Body of pancreas (tissue), 4 donors: ENCODE data around the gene CCDC102B. TPM values are rescaled to one million over a fixed set of nuclear protein-coding genes. Genes with fewer than 3 reads are reported as not detected.

Experiments
- ATAC-seq: fragments of 150-250 bp; one replicate; pipeline ENCODE4 v1.9.1; 2016
- DNase-seq, 4 donors: peaks; one replicate each; pipeline ENCODE4 v3.0.0-alpha.2; 2019
- H3K27ac ChIP-seq, 4 donors: fragments of 200-600 bp; sonication (generic); 1 replicate in 3 of 4; 2 replicates in 1 of 4; pipeline versions ENCODE4 v1.5.1 to v1.6.1; 2016 to 2019; ENCODE audit warnings: mild to moderate bottlenecking in 1 of 4, mixed read lengths in 1 of 4, moderate library complexity in 1 of 4
- H3K27me3 ChIP-seq, 2 donors: fragments of 200-600 bp; sonication (generic); one replicate each; pipeline ENCODE4 v1.6.0; 2016; ENCODE audit warnings: mild to moderate bottlenecking in 1 of 2
- H3K36me3 ChIP-seq, 2 donors: fragments of 200-600 bp; sonication (generic); replicated peaks in 1 of 2; 2 replicates each; pipeline ENCODE4 v1.5.1; 2016; ENCODE audit warnings: low read depth in 2 of 2; ENCODE audit not compliant: insufficient read depth in 1 of 2
- H3K4me1 ChIP-seq: fragments of 200-600 bp; sonication (generic); one replicate; pipeline ENCODE4 v1.6.0; 2016
- H3K4me3 ChIP-seq, 2 donors: fragments of 200-600 bp; sonication (generic); 1 replicate in 1 of 2; 2 replicates in 1 of 2; pipeline ENCODE4 v1.5.1; 2016 to 2019
- H3K9me3 ChIP-seq, 3 donors: fragments of 200-600 bp; sonication (generic); 1 replicate in 2 of 3; 2 replicates in 1 of 3; pipeline ENCODE4 v1.5.1; 2016
- POLR2A ChIP-seq, 3 donors: fragments of 450-650 bp; IDR thresholded peaks; one replicate each; pipeline ENCODE4 v1.6.1; 2016; ENCODE audit warnings: antibody characterized with exemption in 3 of 3, mild to moderate bottlenecking in 2 of 3
- WGBS, 2 donors: methylation state at CpG; one replicate each; pipeline ENCODE4 v1.1.5; 2017; 5-methylcytosine and 5-hydroxymethylcytosine counted together
- intact Hi-C: fragments of 100-400 bp; cut with DNase I; formaldehyde crosslinking; loops from one replicate; pipeline ENCODE4 v1.15.1; 2023
- total RNA-seq, 2 donors: library from RNA; depleted of rRNA; stranded (reverse); fragments of >200 nt; gene quantifications; one replicate each; pipeline ENCODE4 v1.1.0, GENCODE V29; 2016
- TF ChIP-seq, protein P1 (sequence below), 7 experiments: fragments of 450-650 bp in 4 of 7; fragments of 200-600 bp in 3 of 7; sonication (generic) in 3 of 7; IDR thresholded peaks; one replicate each; pipeline ENCODE4 v1.5.1; 2016 to 2019; ENCODE audit warnings: antibody characterized with exemption in 7 of 7

CCDC102B gene
- total RNA-seq, 2 donors from 2014 or later, result 4.9 to 6.3 TPM

DNA sequence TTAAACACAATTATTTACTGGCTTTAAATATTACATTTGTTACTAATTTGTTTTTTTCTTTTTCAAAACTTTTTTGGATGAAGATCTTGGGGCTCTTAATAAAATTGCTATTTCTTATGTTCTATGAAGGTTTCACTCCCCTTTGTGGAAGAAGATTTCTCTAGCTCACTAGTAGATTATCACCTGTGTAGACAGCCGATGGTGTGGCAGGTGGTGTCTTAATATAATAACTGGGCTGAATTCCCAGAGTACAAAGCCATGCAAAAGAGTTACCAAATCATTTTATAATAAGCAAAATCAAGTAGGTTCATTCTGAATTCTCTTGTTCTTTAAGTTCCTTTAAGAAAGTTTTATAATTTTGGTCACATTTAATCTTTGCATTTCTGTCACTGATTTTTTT is 233.7 kb downstream of the CCDC102B start:
- Histone ChIP-seq H3K36me3 (no peaks in the 10 kb centered on the region), H3K27me3 (no peaks in the 10 kb centered on the region), H3K9me3 (no peaks in the 10 kb centered on the region), H3K27ac (no peak overlapping the region), H3K4me3 (no peak overlapping the region), H3K4me1 (no peaks in the 10 kb centered on the region)
- 52 to 56% methylated on average over 1 of the region's 1 CpG for WGBS, 2 donors
- no peak for DNase-seq
- intact Hi-C loops, result no loop called here
- TF ChIP-seq, protein P1, sequence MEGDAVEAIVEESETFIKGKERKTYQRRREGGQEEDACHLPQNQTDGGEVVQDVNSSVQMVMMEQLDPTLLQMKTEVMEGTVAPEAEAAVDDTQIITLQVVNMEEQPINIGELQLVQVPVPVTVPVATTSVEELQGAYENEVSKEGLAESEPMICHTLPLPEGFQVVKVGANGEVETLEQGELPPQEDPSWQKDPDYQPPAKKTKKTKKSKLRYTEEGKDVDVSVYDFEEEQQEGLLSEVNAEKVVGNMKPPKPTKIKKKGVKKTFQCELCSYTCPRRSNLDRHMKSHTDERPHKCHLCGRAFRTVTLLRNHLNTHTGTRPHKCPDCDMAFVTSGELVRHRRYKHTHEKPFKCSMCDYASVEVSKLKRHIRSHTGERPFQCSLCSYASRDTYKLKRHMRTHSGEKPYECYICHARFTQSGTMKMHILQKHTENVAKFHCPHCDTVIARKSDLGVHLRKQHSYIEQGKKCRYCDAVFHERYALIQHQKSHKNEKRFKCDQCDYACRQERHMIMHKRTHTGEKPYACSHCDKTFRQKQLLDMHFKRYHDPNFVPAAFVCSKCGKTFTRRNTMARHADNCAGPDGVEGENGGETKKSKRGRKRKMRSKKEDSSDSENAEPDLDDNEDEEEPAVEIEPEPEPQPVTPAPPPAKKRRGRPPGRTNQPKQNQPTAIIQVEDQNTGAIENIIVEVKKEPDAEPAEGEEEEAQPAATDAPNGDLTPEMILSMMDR (IDR thresholded peaks at IDR 0.05), result no peak
- TF ChIP-seq POLR2A (IDR thresholded peaks at IDR 0.05), result no peak
- ATAC-seq, result no peak

DNA sequence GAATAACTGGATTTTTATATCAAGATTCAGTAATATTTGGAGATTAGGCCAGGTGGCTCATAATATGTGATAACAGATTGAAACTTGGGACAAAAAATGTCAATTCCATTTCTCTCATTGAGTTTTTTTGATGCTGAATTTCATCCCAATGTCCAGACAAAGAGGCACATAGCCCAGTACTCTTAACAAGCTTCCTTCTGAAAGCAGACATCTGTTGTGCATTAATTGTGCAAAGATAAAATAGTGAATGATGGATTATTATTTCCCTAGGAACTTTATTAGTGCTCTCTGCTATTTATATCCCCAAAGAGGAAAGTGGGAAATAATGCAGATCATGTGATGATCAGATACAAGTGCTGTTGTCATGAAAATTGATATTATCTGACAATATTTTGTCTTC is 234.1 kb downstream of the CCDC102B start:
- Histone ChIP-seq H3K27me3 (no peaks in the 10 kb centered on the region), H3K36me3 (no peaks in the 10 kb centered on the region), H3K4me1 (no peaks in the 10 kb centered on the region), H3K9me3 (no peaks in the 10 kb centered on the region), H3K4me3 (no peak overlapping the region), H3K27ac (no peak overlapping the region)
- DNase-seq (no peak), ATAC-seq (no peak)
- intact Hi-C loops, result no loop called here
- TF ChIP-seq, protein P1 (IDR thresholded peaks at IDR 0.05), result no peak
- TF ChIP-seq POLR2A (IDR thresholded peaks at IDR 0.05), result no peak

DNA sequence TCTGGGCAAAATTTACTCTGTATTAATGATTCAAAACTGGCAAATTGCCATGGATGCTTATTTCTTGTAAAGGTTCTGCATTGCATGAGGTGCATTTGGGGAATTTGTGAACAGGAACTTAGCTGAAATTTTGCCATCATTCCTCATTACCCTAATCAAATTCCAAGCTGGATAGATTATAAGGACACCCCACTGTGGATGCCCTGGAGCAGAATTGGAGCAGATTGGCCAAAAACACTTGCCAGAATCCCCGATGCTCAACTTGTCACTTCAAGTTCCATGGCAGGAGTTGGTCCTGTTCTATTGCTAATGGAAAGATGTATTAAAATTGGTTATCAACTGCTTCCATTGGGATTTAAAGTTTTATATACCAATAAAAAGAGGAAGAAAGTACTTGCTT is 237.9 kb downstream of the CCDC102B start:
- Histone ChIP-seq H3K36me3 (no peaks in the 10 kb centered on the region), H3K9me3 (no peaks in the 10 kb centered on the region), H3K4me1 (no peaks in the 10 kb centered on the region), H3K27ac (no peak overlapping the region), H3K27me3 (no peaks in the 10 kb centered on the region), H3K4me3 (no peak overlapping the region)
- intact Hi-C loops, result no loop called here
- 74 to 89% methylated on average over 1 of the region's 1 CpG for WGBS, 2 donors
- no peak for DNase-seq
- no peak for TF ChIP-seq POLR2A (IDR thresholded peaks at IDR 0.05)
- TF ChIP-seq, protein P1 (IDR thresholded peaks at IDR 0.05), result no peak
- ATAC-seq, result no peak

DNA sequence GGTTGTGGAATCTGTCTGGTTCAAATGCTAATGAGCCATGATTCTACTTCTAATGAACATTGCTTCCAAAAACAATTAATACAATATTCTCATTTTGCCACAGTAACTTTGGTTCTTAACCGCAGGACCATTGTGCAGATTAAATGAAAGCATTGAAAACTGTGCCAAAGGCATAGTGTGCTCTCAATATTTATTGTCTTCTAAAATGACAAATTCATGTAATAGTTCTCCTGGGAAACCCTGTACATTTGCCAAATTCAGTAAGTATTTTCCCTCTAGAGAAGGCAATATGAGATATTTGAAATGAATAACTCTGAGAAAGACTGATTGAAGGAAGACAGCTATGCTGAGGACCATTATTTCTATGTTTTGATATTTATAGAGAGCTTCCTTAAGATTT is 246.3 kb downstream of the CCDC102B start:
- Histone ChIP-seq H3K9me3 (no peaks in the 10 kb centered on the region), H3K36me3 (no peaks in the 10 kb centered on the region), H3K27ac (no peak overlapping the region), H3K4me1 (no peaks in the 10 kb centered on the region), H3K27me3 (no peaks in the 10 kb centered on the region), H3K4me3 (no peak overlapping the region)
- 82 to 84% methylated on average over 1 of the region's 1 CpG for WGBS, 2 donors
- TF ChIP-seq, protein P1 (IDR thresholded peaks at IDR 0.05), result no peak
- no peak for TF ChIP-seq POLR2A (IDR thresholded peaks at IDR 0.05)
- ATAC-seq (no peak), DNase-seq (no peak)
- intact Hi-C loops, result no loop called here

DNA sequence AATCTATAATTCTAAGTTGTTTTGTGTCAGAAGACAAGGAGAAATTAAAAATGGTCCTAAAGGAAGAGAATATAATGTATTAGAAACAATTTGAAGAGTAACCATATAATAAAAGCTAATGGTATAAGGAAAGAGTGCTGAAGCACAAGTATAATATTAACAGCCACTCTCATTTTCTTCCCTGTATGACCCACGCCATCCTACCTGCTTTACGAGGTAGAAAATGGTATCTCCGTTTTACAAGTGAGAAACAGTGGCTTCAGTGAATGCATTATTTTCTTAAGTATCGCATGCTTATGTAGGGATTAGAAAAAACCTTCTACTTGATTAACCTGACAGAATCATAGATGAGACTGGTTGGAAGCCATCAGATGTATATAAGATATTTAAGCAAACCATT is 266.2 kb downstream of the CCDC102B start:
- TF ChIP-seq POLR2A (IDR thresholded peaks at IDR 0.05), result no peak
- TF ChIP-seq, protein P1 (IDR thresholded peaks at IDR 0.05), result no peak
- H3K27ac ChIP-seq, result no peak overlapping the region
- no peaks in the 10 kb centered on the region for H3K9me3 ChIP-seq
- ATAC-seq (no peak), DNase-seq (no peak)
- WGBS, 2 donors, result 47% methylated on average over 4 of the region's 4 CpGs
- no peaks in the 10 kb centered on the region for H3K4me1 ChIP-seq
- H3K36me3 ChIP-seq, result no peaks in the 10 kb centered on the region
- H3K27me3 ChIP-seq, result no peaks in the 10 kb centered on the region
- no peak overlapping the region for H3K4me3 ChIP-seq
- intact Hi-C loops, result no loop called here
